Uterus (tissue), 4 donors: ENCODE measurements around the gene ANKRD13B. TPM values are rescaled to one million over a fixed set of nuclear protein-coding genes. Genes with fewer than 3 reads are reported as not detected.

Experiments
- DNase-seq, 2 donors: peaks; one replicate each; pipeline ENCODE4 v3.0.0-alpha.2; 2019 to 2020
- H3K27ac ChIP-seq, 2 donors: fragments of 200-600 bp; sonication (generic); 1 replicate in 1 of 2; 2 replicates in 1 of 2; pipeline ENCODE4 v1.5.1; 2016 to 2018
- H3K27me3 ChIP-seq, 2 donors: fragments of 200-600 bp; sonication (generic); one replicate each; pipeline ENCODE4 v1.5.1; 2018 to 2019; ENCODE audit warnings: control low read depth in 1 of 2
- H3K36me3 ChIP-seq, 2 donors: fragments of 200-600 bp; sonication (generic); one replicate each; pipeline ENCODE4 v1.5.1; 2019; ENCODE audit warnings: control low read depth in 1 of 2
- H3K4me1 ChIP-seq, 2 donors: fragments of 200-600 bp; sonication (generic); one replicate each; pipeline ENCODE4 v1.5.1; 2018 to 2019; ENCODE audit warnings: control low read depth in 1 of 2
- H3K4me3 ChIP-seq, 2 donors: fragments of 200-600 bp; sonication (generic); 1 replicate in 1 of 2; 2 replicates in 1 of 2; pipeline ENCODE4 v1.5.1; 2018 to 2019; ENCODE audit warnings: mild to moderate bottlenecking in 1 of 2
- H3K9me3 ChIP-seq, 2 donors: fragments of 200-600 bp; sonication (generic); one replicate each; pipeline ENCODE4 v1.5.1; 2019; ENCODE audit warnings: control low read depth in 1 of 2
- CTCF ChIP-seq, 4 experiments: fragments of 200-600 bp in 2 of 4; fragments of 450-650 bp in 2 of 4; sonication (generic) in 2 of 4; IDR thresholded peaks; one replicate each; pipeline ENCODE4 v1.5.1; 2016 to 2019; ENCODE audit warnings: antibody characterized with exemption in 4 of 4, mild to moderate bottlenecking in 2 of 4, moderate library complexity in 1 of 4
- POLR2A ChIP-seq, 2 donors: fragments of 450-650 bp; IDR thresholded peaks; one replicate each; pipeline ENCODE4 v1.6.1; 2016; ENCODE audit warnings: antibody characterized with exemption in 2 of 2, mild to moderate bottlenecking in 1 of 2, moderate library complexity in 1 of 2
- intact Hi-C: fragments of 100-400 bp; cut with DNase I; formaldehyde crosslinking; loops from one replicate; pipeline ENCODE4 v1.15.1; 2023; ENCODE audit warnings: low total_unique reads
- small RNA-seq: library from RNA; depleted of rRNA; stranded (forward); fragments of <200 nt; gene quantifications from one replicate; pipeline ENCODE3, GENCODE V24; 2016
- total RNA-seq, 4 donors: library from RNA; depleted of rRNA in 3 of 4; stranded (reverse); fragments of >200 nt in 3 of 4; gene quantifications; one replicate each; pipeline versions ENCODE4 v1.1.0 to v1.2.4, GENCODE V29; 2014 to 2023
- donor health status: DM: yes; HTN: yes; CAD: no.

Gene ANKRD13B
- total RNA-seq, 4 donors from 2014 or later: 2.8 to 17.0 (median 12.7) TPM

GRCh38 chr17:29659155-29659554 lies 66.2 kb downstream of the ANKRD13B start:
- Histone ChIP-seq H3K4me1 (no peaks in the 10 kb centered on the region), H3K36me3 (no peaks in the 10 kb centered on the region), H3K4me3 (no peak overlapping the region), H3K27ac (no peak overlapping the region), H3K27me3 (no peaks in the 10 kb centered on the region), H3K9me3 (no peaks in the 10 kb centered on the region)
- no peak for DNase-seq
- intact Hi-C loops: no loop called here
- TF ChIP-seq CTCF (IDR thresholded peaks at IDR 0.05) (no peak), POLR2A (IDR thresholded peaks at IDR 0.05) (no peak)

- Histone ChIP-seq H3K9me3 (no peaks in the 10 kb centered on the region), H3K27ac (no peak overlapping the region), H3K4me1 (no peaks in the 10 kb centered on the region), H3K4me3 (no peak overlapping the region), H3K27me3 (no peaks in the 10 kb centered on the region), H3K36me3 (no peaks in the 10 kb centered on the region)
- intact Hi-C loops: no loop called here
- TF ChIP-seq POLR2A (IDR thresholded peaks at IDR 0.05) (no peak), CTCF (IDR thresholded peaks at IDR 0.05) (no peak)
- DNase-seq: no peak
These were observed 68.3 kb downstream of the ANKRD13B start for GRCh38 chr17:29661213-29661612.

GRCh38 chr17:29663155-29663554 lies 70.2 kb downstream of the ANKRD13B start:
- intact Hi-C loops: no loop called here
- no peak for DNase-seq

More at GRCh38 chr17:29663155-29663554, 70.2 kb downstream of the ANKRD13B start:
- H3K36me3 ChIP-seq: no peaks in the 10 kb centered on the region
- H3K4me3 ChIP-seq: no peak overlapping the region
- TF ChIP-seq POLR2A (IDR thresholded peaks at IDR 0.05) (no peak), CTCF (IDR thresholded peaks at IDR 0.05) (no peak)
- no peak overlapping the region for H3K27ac ChIP-seq
- no peaks in the 10 kb centered on the region for H3K4me1 ChIP-seq
- no peaks in the 10 kb centered on the region for H3K9me3 ChIP-seq
- no peaks in the 10 kb centered on the region for H3K27me3 ChIP-seq

Small RNA genes within 50 kb of the gene (small RNA-seq; reads per million reads assigned to genes)
- gene RNU6-920P: not detected

Other genes starting within 250 kb of the ANKRD13B start
- gene TAOK1, start 202.8 kb upstream of the ANKRD13B start, total RNA-seq: 100 to 1,000 TPM in 1 of 4 donors, 10 to 100 TPM in 3; 24.6 to 102 (median 64.9) TPM
- 10 to 100 TPM in 1 of 4 donors, 1 to 10 TPM in 2, under 1 TPM in 1; 0.26 to 11.4 (median 4.4) TPM for gene ABHD15, start 26.1 kb upstream of the ANKRD13B start, total RNA-seq
- gene TP53I13, start 24.4 kb upstream of the ANKRD13B start, total RNA-seq: 10 to 100 TPM; 35.6 to 50.3 (median 45.1) TPM
- gene GIT1, start 3.5 kb upstream of the ANKRD13B start, total RNA-seq: 10 to 100 TPM; 13.1 to 75.0 (median 22.9) TPM
- 1 to 10 TPM; 3.8 to 7.8 (median 5.1) TPM for gene CORO6, start 29.8 kb downstream of the ANKRD13B start, total RNA-seq